HG02678 (cell line): ENCODE data around the gene SLC29A2.
"Not testable (repeated sequence)": the region's sequence is repeated elsewhere in the genome, so short reads cannot be mapped to it uniquely, and the experiment has no call there.

Source experiments
- ATAC-seq: cut with Tn5 transposase; IDR thresholded peaks from one replicate; pipeline ENCODE4 v1.9.1; 2021; ENCODE audit warnings: mild to moderate bottlenecking, moderate library complexity; ENCODE audit not compliant: unreplicated experiment

The SLC29A2 gene

DNA sequence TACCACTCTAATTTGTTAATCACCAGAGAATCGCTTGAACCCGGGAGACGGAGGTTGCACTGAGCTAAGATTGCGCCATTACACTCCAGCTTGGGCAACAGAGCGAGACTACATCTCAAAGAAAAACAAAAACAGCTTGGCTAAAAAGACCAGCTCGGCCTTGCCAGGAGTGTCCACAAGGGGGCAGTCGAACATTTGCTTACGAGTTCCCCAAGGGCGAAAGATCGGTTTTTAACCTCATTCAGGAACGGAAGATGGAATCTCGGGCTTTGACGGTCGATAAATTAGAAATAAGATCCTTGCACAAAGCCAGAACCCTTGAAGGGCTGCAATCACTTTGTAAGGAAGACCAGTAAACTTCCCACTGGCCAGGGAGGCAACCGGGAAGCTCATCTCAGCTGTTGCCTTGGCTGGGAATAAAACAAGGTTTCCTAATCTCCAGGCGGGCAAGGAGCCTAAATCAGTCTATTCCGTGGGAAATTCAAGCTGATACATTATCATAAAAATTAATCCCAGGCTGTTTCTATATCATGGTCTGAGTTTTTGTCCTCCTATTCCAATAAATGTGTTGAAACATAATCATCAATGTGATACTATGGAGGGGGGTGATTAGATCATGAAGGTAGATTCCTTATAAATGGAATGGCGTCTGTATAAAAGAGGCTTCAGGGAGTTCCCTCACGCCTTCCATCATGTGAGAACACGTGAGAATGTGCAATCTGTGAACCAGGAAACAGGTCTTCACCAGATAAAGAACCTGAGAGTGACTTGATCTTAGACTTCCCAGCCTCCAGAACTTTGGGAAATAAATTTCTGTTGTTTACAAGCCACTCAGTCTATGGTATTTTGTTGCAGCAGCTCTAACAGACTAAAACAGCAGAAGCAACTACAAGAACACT lies 14.9 kb upstream of the SLC29A2 start:
- ATAC-seq: no peak

DNA sequence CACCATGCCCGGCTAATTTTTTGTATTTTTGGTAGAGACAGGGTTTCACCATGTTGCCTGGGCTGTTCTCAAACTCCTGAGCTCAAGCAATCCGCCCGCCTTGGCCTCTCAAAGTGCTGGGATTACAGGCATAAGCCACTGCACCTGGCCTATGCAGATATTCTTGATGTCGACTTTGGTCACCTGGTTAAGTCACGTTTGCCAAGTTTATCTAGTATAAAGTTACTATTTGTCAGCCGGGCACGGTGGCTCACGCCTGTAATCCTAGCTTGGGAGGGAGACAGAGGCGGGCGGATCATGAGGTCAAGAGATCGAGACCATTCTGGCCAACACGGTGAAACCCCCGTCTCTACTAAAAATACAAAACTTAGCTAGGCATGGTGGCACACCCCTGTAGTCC lies 12.8 kb upstream of the SLC29A2 start:
- ATAC-seq: not testable (repeated sequence)

DNA sequence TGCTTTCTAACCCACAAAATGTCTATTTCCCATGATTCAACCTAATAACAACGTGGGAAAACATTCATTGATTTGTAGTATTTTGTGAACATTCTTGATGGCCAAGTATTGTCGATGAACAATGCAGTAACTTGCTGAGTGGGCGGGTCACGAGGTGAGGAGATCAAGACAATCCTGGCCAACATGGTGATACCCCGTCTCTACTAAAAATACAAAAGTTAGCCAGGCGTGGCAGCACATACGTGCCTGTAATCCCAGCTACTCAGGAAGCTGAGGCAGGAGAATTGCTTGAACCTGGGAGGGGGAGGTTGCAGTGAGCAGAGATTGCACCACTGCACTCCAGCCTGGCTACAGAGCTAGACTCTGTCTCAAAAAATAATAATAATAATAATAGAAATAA lies 8.7 kb upstream of the SLC29A2 start:
- not testable (repeated sequence) for ATAC-seq

DNA sequence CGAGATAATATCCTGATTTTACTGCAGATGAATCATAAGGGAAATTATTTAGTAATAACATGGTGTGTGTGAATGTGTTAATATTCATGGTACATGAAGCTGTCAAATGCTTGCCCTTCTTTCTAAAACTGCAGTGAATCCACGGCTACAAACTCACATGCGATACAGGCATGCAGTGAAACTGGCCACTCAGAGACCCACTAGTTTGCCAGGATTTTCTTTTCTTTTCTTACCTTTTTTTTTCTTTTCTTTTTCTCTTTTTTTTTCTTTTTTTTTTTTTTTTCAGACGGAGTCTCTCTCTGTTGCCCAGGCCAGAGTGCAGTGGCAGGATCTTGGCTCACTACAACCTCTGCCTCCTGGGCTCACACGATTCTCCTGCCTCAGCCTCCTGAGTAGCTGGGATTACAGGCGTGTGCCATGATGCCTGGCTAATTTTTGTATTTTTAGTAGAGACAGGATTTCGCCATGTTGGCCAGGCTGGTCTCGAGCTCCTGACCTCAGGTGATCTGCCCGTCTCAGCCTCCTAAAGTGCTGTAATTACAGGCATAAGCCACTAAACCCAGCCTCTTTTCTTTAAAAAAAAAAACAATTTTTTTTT lies 2.2 kb upstream of the SLC29A2 start:
- ATAC-seq: not testable (repeated sequence)

DNA sequence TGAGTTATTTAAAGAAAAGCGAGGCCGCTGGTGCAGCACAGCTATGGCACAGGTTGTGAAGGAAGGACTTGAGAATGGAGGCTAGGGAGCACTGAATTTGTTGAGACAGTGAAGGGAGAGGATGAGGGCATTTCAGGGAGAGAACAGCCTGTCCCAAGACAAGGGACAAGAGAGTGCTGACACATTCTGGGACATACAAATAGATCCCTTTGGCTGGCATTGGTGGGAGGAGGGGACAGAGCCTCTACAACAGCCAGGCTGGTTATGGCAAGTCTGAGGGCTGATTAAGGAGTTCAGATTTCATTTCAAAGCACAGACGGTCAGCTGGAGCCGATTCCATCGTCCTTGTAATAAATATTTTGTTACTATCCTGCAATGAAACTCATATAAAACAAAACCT lies 1.7 kb upstream of the SLC29A2 start:
- ATAC-seq: no peak

DNA sequence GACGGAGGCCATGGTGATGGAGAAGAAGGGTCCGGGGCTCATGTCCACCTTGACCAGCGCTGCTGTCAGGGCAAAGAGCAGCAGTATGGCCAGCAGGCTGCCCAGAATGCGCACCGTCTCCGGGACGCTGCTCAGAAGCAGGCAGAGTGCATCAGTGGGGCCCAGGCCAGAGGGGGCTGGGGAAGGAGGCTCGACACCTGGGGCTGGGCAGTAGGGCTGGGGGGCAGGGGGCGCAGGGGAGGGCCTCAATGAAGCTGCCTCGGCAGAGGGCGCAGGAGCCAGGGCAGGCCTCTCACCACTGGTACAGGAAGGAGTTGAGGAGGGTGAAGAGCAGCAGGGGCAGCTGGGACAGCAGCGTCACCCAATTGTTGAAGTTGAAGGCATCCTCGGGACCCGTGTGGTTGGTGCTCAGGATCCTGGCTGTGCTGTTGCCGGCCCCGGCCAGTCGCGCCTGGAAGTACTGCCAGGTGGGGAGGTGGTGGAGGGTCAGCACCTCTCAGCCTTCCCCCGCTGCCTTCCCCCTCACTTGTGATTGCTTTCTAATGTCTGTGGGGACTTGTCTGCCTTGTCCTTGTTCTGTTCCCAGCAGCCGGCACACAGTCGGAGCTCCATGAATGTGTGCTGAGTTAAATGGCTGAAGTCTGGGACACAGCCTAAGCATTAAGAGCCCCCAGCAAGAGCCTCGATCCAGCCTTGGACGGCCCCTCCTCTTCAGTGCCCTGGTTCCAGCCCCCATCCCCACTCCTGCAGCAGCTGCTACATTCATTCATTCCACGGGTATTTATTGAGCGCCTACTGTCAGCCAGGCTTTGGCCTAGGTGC lies 2.3 kb downstream of the SLC29A2 start:
- ATAC-seq: no peak

DNA sequence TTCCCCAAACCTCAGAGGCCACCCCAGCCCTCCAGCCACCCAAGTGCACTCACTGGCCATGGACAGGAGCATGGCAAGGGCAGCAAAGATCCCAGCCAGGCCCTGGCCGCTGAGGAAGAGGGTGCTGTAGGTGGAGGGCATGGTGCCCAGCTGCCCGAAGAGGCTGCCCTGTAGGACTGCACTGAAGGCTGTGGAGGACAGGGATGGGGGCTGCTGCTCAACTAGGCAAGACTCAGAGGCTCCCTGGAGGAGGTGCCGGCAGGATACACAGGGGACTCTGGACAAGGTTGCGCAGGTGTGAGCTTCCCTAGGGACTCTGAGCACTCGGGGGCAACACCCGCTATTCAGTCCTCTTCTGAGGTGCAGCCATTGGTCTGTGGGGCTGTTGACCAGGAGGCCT lies 3.1 kb downstream of the SLC29A2 start:
- ATAC-seq: no peak

DNA sequence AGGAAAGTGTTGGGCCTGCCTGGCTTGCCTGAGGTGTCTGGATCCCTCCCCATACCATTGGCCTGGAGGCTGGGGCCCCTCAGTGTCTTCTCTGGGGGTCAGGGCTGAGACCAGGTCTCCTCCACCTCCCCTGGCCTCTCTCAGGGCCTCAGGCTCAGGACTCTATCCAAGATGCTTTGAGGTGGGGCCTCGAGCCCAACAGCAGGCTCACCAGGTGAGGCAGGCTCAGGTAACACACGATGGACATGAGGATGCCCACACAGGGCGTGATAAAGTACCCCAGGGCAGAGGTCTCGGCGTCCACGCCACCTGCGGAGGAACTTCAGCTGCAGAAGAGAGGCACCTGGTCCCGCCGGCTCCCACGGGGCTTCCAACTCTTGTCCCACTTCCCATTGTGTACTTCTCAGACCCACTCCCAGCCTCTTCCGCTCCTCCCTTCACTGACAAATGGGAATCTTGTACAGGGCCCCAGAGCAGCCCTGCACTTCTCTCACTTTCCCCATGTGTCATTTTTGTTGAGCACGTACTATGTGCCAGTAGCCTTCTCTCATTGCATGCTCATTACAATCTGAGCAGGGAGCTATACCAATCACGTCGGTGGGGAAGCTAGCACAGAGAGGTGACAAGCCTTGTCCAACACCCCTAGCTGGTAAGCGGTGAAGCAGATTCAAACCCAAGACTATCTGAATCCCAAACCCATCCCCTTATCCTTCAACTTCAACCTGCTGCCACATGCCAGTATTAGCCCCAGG lies 3.8 kb downstream of the SLC29A2 start:
- ATAC-seq: no peak

DNA sequence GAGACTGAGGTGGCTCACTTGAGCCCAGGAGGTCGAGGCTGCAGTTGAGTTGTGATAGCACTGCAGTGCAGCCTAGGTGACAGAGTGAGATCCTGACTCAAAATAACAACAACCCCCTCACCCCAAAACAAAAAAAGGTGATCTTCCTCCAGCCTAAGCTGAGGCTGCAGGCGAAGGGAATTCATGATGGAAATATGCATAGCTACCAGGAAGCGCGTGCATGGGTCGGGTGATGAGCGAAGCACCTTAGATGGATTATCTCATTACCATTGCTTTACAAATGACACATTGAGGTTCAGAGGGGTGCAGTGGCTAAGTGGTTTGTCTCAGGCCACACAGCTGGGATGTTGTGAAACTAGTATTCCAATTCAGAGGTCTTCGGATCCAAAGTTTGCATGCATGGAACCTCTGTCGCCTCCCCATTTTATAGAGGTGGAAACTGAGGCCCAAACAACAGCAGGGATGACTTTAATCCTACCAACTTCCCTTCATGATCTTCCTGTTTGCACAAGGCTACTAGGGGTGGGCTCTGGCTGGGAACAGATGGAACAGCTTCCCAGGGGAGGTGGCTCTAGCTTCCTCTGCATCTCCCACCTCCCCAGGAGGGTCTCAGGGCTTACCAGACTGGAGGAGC lies 4.6 kb downstream of the SLC29A2 start:
- no peak for ATAC-seq

DNA sequence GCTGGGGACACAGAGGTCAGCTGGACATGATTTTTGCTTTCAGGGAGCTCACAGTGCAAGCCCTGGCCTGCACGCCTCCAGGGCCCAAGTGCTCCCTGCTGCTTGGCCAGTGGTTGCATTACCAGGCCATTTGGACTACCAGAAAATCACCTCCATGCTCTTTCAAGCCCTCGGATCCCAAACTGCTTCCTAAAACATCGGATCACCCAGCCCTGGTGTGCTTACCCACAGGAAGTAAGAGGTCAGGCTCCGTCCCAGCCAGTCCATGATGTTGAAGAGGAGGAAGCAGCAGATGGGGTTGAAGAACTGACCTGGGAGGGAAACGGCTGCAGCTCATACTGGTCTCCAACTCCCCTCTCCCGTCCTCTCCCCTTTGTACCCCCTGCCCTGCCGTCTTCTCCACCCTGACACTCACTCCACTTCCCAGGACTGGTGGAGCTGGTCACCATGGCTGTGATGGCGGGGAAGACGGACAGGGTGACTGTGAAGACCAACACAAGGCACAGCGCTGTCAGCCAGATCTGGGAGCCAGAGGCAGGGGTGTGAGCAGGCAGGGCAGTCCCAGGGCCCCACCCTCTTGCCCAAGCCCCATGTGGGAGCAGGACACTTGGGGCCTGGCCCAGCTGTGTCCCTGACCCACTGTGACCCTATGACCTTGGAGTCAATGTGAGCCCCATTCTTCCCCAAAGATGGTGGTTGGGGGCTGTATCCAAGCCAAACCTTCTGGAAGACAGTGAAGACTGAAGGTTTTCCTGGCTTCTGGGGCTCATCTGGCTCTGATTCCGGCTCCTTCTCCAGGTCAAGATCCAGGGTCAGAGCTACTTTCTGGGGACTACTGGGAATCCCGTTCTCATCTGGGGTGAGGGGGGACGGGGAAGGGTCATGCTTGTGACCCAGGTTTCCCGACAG lies 5.6 kb downstream of the SLC29A2 start:
- no peak for ATAC-seq

DNA sequence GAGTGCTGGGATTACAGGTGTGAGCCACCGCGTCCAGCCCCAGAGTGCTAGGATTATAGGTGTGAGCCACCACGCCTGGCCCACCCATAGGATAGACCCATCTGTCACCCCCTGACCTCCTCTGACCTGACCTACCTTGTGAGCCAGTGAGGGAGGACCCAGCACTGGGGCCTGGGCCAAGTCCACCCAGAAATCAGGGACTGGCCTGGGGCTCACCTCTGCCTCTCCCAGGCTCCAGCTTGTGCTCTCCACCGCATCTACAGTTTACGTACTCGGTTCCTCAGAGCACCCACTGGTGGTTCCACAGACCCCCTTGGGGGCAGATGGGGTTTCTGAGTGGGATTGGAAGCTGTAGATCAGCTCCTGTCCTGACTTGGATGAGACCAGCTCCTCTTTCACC lies 6.4 kb downstream of the SLC29A2 start:
- no peak for ATAC-seq

DNA sequence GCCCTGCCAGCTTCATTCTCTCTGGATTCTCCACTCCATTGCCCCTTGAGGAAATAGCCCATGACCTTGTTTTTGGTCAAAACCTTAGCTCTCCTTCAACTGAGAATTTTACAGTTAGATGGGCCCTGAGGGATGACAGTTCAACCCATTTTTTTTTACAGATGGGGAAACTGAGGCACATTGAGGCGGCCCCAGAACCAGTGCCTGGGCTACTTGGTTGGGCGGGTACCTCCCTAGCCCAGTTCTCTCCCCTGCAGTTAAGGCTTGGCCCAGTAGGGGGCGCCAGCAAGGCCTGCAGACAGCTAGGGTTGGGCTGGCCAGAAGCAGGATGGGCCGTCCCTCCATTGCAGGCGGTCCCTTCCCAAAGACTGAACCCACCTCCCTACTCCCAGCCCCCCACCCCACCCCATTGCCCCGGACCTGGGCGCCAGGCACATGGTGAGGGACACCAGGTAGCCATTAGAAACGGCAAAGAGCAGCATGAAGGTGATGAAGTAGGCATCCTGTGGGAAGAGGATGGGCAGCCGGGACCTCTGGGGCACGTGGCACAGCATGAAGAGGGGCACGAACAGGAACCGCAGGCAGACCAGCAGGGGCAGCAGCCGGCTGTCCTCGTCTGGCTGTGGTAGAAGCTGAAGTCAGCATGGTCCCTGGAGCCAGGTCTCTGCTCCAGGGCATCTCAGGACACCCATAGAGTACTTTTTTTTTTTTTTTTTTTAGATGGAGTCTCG lies 7.6 kb downstream of the SLC29A2 start:
- ATAC-seq: no peak

DNA sequence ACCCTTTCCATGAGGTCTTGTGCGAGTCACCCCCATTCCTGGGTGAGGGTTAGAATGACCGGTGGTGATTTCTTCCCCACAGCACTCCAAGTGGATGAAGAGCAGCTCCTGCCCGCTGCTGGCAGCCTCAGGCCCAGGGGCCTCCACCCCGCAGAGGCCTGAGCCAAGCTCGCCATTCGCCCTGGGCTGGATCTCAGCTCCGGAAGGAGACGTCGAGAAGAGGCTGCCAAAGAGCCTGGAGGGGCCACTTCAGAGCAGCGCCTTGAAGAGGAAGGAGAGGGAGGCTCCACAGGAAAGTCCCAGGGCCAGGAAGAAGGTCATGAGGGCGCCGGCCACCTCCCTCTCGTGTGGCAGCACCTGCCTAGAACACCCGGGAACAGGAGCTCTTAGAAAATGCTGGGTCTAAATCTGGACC lies 8.4 kb downstream of the SLC29A2 start:
- no peak for ATAC-seq

DNA sequence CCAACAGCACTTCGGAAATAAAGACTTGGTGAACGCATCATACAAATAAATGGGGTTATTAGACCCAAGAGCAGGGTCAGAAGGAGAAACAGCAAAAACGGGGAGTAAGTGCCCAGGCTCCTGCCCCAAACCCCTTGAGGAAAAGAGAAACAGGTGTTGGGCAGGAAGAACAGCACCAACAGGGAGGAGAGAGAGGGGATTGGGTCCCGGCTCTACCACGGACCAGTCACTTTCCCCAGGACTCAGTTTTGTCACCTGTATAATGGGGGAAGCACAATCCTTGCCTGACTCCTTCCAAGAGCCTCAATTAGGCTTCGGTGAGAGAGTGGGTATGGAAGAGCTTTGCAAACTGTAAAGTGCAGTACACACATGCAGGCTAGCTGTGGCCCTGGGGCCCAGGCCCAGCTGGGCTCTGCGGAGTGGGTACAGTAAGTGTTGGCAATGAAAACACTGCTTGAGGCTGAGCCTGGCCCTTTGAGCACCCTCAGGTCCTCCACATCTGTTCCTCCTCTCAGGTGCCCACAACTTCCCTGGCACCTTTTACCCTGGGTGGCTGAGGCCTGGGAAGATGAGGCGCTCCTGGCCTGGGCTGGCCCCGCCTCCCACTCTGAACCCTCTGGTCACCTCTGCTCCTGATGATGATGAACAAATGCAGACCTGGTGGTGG lies 8.9 kb downstream of the SLC29A2 start:
- no peak for ATAC-seq

DNA sequence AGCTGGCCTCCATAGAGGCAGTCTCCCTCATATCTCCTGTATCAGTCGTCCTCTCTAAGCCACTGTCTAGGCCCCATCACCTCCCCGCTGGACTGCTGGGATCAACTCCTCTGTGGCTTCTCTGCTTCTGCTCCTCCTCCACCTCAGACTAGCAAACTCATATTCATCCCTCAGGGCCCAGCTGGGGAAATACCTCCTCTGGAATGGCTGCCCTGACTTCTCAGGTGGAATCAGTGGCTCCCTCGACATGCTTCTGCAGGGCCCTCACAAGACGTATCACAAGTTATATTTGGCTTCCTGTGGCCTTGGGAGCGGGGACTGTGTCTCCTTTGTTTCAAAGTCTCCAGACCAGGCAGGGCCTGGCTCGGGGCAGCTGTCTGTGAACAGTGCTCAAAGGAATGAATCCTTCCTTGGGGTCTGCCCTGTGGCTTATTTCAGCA lies 10.0 kb downstream of the SLC29A2 start:
- no peak for ATAC-seq

DNA sequence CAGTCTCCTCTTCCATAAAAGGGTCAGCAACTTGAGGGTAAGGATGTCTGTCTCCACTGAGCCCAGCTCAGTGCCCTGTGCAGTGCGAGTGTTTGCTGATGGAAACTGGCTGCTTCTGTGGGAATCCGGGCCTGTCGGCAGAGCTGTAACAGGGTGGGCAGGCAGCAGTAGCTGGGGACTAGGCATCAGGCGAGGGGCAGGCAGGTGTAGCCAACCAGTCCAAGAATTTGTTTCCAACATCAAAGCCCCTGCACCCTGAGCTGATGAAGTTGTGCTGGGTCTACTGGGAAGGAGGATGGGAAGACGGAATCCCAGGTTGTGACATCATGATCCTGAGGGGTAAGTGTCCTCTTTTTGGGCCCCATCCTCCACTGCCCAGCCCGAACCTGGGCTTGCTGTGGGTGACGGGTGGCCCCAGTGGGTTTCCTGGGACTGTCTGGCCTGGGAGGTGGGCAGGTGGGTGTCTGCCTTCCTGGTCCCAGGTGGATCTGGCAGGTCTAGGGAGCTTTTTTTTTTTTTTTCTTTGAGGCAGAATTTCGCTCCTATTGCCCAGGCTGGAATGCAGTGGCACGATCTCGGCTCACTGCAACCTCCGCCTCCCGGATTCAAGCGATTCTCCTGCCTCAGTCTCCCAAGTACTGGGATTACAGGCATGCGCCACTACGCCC lies 11.0 kb downstream of the SLC29A2 start:
- ATAC-seq: no peak

DNA sequence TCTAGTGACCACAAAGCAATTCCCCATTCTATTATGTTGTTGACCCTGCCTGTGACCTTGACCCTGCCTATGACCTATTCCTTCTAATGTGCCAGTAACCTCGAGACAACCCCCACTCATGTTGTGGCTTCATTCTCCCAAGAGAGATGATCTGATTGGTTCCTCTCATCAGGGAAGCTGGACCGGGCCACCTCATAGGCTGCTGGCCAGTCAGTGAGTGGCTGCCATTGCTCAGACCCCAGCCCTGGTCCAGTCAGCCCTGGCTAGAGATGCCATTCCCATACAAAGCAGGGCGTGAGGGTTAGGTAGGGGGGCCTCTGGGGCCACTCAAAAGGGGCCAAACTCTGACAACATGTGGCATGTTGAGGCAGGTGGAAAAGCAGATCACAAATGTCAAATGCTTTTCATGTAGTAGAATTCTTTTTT lies 11.9 kb downstream of the SLC29A2 start:
- no peak for ATAC-seq
